H1 (cell line): ENCODE results near the gene SIGLEC12. TPM values are rescaled to one million over a fixed set of nuclear protein-coding genes. Genes with fewer than 3 reads are reported as not detected.

ENCODE experiments used
- EP300 ChIP-seq, 2 experiments: IDR thresholded peaks; 1 replicate in 1 of 2; 2 replicates in 1 of 2; pipeline ENCODE4 v1.6.1; 2011 to 2012; ENCODE audit warnings: low read depth in 2 of 2, low read length in 2 of 2, mild to moderate bottlenecking in 2 of 2, borderline replicate concordance in 1 of 2, inconsistent platforms in 1 of 2, moderate library complexity in 1 of 2
- FOSL1 ChIP-seq: IDR thresholded peaks from 2 replicates; pipeline ENCODE4 v1.6.1; 2011; ENCODE audit warnings: mild to moderate bottlenecking, low read depth, low read length, moderate library complexity; ENCODE audit not compliant: insufficient read depth
- polyA plus RNA-seq, 7 experiments: library from polyadenylated mRNA; depleted of rRNA in 3 of 7; stranded (reverse) in 5 of 7; unstranded in 2 of 7; fragments of >200 nt in 5 of 7; fragments of 200-250 nt in 2 of 7; gene quantifications; 1 replicate in 5 of 7; 2 replicates in 1 of 7; 4 replicates in 1 of 7; pipeline versions ENCODE4 v1.2.1 to v1.2.3, GENCODE V29; 2011 to 2013; ENCODE audit warnings: missing spikeins in 2 of 7, mixed read lengths in 2 of 7
- total RNA-seq: library from RNA; stranded (reverse); fragmentation: NEBNext Ultra II Directional; extraction: Animal tissue kit (Norgen Biotek cat#: 25700); gene quantifications from 2 replicates; pipeline ENCODE4 v1.2.1, GENCODE V29; 2021

SIGLEC12 gene
- total and polyA plus RNA-seq, 2 of the 8 experiments (the other 6 are each of a cell fraction or from before 2014, with no cell fraction given): not detected

DNA sequence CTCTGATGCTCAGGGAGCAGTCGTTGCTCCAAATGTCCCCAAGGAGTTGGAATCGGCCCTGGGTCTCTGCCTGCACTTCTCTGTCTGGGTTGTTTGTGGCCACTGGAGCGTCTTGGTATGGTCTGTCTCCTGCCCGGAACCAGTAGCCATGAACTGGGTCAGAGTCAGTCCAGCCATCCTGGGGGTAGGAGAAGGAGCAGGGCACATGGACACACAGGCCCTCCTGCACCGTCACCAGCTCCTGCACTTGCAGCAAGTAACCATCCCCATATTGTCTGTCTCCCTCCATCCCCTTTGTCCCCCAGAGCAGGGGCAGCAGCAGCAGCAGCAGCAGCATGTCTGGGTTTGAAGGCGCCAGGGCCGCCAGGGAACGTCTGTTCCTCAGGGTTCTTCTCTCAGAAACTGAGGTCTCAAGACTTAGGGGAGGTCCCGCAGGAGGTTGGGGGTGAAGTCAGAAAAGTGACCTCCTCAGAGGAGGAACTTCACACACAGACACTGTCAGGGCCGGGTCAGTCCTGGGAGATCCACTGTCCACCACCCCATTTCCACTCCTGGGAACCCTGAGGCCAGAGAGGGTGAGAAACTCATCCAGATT is 43.5 kb downstream of the SIGLEC12 start, which contains the start of gene SIGLEC8 (continued):
- TF ChIP-seq EP300 (IDR thresholded peaks at IDR 0.05; ENCODE audit: borderline replicate concordance in 1 of 2, low read depth in 2 of 2, low read length in 2 of 2): no peak
- TF ChIP-seq FOSL1: no peak
